NCI-H146 treated with DMSO at 0.1 percent for 48 hours (cell line): ENCODE results near the gene RTN4.

ENCODE experiments used
- DNase-seq: peaks from one replicate; lab custom pipeline; 2025; ENCODE audit not compliant: unreplicated experiment; lab: John Stamatoyannopoulos, UW

RTN4 gene

GRCh38 chr2:54975598-54976492 is 74.4 kb downstream of the RTN4 start:
- DNase-seq: no peak

DNA sequence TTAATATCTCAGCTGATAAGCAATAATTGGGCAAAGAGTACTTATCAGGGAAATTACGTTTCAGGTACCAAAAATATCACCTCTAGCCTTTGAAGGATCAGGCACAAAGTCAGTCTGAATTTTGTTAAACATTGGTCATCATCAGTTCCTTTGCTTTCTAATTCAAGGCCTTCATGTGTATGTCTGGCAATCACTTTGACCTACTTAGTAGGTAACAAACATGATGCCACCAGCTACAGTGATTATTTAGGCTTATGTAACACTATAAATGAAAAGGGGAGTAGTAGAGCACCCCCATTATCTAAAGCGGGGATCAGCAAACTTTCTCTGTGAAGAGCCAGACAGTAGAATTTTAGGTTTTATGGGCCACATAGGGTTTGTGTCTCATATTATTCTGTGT is 75.1 kb downstream of the RTN4 start:
- no peak for DNase-seq

- DNase-seq: no peak
These were observed 80.3 kb downstream of the RTN4 start for GRCh38 chr2:54969940-54970338.

DNA sequence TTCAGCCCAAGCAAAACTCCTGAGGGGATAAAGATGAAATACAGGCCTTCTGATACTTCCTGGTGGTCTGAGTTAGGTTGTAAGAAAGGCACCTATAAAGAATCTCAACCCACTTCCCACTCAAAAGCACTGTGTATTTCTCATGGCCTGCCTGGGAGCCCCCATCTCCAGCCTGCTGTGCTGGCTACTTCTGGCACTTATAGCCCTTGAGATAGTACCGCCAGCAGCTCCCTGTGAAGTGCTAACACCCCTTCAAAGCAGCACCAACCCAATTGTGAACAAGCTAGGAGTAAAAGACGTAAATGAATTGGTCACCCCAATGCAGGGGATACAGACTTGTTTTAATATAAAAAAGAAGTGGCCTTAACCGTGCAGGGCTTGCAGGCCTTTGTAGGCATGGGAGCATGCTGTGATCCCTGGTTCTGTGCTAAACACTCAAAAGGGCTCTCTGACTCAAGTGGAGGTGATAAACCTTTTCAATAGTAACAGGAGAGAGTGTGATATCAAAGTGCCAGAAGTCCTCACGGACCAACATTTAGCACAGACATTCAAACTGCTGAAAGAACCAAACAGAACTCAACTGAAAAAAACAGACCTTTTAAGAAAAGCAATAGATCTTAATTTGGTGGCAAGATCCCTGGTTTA is 80.8 kb downstream of the RTN4 start:
- DNase-seq: no peak

GRCh38 chr2:54968561-54969218 is 81.6 kb downstream of the RTN4 start:
- no peak for DNase-seq

DNA sequence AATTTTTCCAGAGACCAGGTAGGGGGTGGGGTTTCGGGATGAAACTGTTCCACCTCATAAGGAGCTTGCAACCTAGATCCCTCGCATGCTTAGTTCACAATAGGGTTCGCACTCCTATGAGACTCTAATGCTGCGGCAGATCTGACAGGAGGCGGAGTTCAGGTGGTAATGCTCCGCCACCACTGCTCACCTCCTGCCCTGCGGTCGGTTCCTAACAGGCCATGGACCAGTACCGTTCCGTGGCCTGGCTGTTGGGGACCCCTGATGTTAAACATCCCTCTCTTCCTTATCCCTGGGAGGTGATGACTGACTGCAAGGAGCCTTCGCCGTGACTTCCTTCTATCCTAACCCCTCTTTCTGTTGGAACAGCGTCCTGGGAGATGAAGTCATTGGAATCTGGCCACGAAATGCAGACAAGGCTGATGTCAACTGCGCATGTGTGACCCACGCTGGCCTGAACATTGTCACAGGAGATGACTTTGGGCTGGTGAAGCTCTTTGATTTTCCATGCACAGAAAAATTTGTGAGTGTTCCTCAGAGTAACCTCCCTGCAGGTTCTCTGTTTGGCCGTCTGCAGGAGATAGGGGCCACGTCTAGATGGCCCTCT is 82.4 kb downstream of the RTN4 start:
- DNase-seq: no peak

DNA sequence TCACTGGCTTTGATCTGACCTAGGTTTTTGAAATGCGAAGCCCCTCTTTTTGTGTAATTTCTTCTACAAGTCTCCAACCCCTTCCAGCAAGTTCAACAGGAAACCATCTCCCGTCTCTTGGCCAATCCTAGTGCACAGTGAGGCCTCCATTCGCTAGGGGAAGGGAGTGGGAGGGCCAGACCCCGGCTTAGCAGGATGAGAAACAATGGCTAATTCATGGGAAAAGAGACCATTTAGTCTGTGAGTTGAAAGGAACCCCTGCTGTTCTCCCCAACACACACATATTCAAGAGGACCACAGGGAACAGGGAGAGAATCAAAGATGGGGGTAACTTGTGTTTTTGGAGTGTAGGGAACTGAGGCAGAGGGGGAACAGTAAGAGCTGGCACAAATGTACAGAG is 83.0 kb downstream of the RTN4 start:
- DNase-seq: no peak

DNA sequence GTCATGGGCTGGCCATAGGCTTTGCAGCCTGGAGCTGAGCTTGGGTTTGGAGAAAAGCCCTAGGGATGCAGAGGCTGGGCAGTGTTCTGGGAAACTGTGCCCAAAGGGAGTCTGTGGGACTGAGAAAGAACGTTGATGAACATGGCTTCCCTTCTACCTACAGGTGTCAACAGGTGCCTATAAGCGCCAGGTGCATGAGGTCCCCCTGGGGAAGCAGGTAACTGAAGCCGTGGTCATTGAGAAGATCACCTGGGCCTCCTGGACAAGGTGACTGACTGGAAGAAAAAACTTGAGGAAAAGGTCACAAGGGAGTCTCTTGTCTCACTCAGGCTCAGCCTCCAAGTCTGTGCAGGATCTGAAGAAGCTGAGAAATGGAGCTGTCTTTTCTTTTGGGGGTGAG is 83.4 kb downstream of the RTN4 start:
- DNase-seq: no peak

DNA sequence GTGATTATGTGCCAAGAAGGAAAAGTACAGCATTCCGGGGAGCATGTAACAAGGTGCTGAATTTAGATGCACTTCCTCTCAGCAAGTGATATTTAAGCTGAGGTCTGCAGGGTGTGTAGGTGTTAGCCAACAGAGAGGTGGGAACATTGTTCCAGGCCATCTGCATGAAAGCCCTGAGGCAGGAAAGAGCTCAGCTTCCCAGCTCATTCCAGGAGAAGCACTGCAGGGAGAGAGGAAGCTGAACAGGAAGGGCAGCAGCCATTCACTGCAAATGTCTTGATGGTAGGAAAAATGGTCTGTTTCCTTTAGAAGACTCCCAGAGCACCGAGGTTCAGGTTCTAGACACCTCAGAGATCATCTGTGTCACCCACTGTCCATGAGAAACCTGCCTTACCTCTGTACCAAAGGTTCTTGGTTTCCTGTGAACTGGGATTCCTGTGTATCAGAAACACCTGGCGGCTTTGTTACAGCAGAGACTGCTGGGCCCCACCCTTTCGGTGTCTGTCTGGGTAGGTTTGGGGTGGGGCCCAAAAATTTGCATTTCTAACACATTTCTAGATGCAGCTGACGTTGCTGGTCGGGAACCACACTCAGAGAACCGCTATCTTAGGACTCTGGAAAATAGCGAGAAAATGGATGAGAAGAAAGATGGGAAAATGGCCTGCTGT is 84.0 kb downstream of the RTN4 start:
- no peak for DNase-seq

DNA sequence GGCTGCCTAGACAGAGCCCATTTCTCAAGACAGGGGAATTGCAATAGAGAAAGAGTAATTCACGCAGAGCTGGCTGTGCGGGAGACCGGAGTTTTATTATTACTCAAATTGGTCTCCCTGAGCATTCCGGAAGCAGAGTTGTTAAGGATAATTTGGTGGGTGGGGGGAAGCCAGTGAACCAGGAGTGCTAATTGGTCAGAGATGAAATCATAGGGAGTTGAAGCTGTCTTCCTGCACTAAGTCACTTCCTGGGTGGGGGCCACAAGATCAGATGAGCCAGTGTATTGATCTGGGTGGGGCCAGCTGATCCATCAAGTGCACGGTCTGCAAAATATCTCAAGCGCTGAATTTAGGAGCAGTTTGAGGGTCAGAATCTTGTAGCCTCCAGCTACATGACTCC is 84.8 kb downstream of the RTN4 start:
- no peak for DNase-seq

- DNase-seq: no peak
These were observed 85.4 kb downstream of the RTN4 start for GRCh38 chr2:54964816-54965215.

DNA sequence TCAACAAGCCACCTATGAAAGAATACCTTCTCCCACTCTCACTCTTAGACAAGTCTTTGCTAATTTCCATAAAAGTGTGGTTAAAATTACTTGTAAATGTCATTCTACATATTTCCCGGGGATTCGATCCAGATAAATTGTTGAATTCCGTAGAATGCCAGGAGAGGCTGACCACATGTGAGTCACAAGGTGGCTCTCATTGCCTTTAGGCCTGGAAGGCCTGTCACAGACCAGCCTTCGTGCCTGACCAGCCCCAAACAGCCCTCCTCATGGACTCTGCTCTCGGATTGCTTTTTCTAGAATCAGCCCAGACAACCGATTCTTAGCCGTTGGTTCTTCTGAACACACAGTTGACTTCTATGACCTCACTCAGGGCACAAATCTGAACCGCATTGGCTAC is 86.0 kb downstream of the RTN4 start:
- no peak for DNase-seq

DNA sequence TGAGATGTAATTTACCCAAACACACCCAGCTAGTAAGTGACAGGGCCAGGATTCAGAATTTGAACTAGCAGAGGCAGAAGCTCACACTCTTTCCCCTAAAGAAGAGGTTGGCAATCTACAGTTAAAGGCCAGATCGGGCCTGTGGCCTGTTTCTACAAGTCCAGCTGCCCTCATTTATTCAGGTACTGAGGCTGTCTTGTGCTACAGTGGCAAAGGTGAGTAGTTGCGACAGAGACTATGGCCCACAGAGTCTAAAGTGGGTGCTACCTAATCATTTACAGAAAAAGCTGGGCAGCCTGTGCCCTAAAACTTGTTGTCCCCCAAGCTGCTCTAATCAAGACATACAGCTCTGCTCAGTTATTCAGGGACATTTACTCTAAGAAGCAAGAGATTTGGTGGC is 86.8 kb downstream of the RTN4 start:
- DNase-seq: no peak

DNA sequence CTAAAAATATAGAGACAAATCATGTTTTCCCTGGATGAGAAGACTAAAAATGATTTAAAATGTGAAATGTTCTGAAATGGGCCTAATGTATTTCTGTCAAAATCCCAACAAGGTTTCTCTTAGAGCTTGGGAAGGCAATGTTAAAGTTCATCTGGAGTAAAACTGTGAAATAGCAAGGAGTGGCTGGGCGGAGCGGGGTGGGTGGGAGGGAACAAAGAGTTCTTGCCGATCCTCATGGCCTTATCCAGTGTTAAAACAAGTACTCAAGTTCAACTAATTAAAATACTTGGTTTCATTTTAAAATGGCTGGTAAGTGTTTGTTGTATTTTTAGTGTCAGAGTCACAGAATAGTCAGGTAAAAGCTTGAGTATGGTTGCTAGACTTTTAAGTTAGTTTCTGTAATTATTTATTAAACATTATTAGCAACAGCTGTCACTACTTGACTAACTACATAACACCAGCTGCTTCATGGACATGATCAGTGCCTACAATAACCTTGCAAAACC is 87.3 kb downstream of the RTN4 start:
- DNase-seq: no peak

- no peak for DNase-seq
These were observed 87.7 kb downstream of the RTN4 start for GRCh38 chr2:54962511-54962910.

DNA sequence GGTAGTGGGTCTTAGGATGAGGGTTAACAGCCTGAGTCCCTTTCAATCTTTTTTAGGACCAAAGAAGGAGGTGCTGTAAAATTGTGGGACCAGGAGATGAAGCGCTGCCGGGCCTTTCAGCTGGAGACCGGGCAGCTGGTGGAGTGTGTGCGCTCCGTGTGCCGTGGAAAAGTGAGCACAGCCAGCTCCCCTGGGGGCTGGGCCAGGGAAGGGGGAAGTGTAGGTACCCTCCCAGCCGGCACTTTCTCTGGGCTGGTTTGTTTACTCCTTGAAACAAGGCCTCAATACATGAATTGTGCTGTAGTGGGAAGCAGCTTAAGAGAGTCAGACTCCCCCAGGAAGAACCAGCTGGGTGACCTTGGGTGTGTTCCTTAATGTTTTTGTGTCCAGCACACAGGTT is 90.1 kb downstream of the RTN4 start:
- DNase-seq: no peak

DNA sequence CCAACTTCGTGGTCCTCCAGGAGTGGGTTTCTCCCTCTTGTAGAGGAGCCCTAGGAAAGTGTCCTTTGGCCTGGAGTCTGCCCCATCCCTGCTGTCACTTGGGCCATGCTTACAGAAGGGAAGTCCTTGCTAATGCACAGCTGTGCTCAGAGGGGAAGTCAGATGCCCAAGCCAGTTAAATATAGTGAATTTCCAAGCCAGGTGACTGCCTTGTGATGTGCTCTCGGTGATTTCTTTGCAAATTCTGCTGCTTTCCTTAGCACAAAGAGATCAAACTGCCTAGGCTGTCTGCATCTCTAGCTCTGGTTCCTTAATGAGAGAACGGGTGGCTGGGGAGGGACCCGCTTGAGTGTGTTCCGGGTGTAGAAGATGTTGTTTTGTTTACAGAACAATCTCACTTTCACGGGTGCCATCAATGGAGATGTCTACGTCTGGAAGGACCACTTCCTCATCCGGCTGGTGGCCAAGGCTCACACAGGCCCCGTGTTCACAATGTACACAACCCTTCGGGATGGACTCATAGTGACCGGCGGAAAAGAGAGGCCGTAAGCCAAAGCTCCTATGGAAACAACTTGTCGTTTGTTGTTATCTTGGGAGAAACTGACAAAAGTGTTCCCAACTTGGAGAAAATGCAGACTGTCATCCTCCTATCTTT is 91.4 kb downstream of the RTN4 start:
- no peak for DNase-seq

DNA sequence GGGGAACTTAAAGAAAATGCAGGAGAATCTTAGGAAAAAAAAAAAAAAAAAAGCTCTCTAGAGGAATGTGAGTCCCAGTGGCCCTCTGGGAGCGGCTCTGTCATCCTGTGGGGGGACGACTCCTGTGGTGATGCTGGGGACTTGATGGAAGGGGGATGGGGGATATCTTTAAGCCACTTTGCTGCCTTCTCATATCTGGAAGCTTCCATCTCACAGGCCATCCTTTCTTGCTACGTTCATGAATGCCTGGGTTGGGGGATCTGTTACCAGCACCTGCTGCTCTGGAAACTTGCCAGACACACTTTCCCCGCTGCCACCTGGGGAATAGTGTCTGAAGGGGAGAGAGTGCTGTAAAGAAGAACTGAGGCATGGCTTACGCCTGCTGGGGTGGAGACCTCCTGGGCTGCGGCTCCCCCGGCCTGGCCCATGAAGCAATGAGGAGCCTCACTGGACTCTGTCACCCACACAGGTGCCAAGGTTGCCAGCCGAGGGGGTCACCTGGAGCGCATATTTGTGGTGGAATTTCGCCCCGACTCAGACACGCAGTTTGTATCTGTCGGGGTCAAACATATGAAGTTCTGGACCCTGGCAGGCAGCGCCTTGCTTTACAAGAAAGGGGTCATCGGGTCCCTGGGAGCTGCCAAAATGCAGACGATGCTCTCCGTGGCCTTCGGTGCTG is 92.8 kb downstream of the RTN4 start:
- no peak for DNase-seq

GRCh38 chr2:54956111-54956627 is 94.1 kb downstream of the RTN4 start:
- DNase-seq: no peak
